Astrocyte of the cerebellum (primary cell): ENCODE data around the gene MRTO4.

Source experiments
- DNase-seq: peaks from one replicate; pipeline ENCODE4 v3.0.0-alpha.2; 2011; ENCODE audit warnings: low read depth
- H3K4me3 ChIP-seq: 2 replicates; pipeline ENCODE4 v1.5.1; 2011; ENCODE audit warnings: mild to moderate bottlenecking, low read depth, low read length, moderate library complexity
- CTCF ChIP-seq: IDR thresholded peaks from 2 replicates; pipeline ENCODE4 v1.5.1; 2012; ENCODE audit warnings: low read length, low read depth, moderate library complexity, mild to moderate bottlenecking; ENCODE audit errors: missing control alignments
- in situ Hi-C: cut with HindIII; loops from 2 replicates; pipeline ENCODE4 v1.10.0; 2017; ENCODE audit warnings: low sequenced_read_pairs

MRTO4 gene

GRCh38 chr1:19306941-19307340 lies 55.3 kb downstream of the MRTO4 start:
- H3K4me3 ChIP-seq = no peak overlapping the region
- no peak for DNase-seq
- in situ Hi-C loops = no loop called here
- TF ChIP-seq CTCF = no peak

- DNase-seq = no peak
- TF ChIP-seq CTCF = no peak
- no peak overlapping the region for H3K4me3 ChIP-seq
- in situ Hi-C loops = no loop called here
Observed at GRCh38 chr1:19307794-19308508, 56.3 kb downstream of the MRTO4 start.

GRCh38 chr1:19308509-19308907 lies 56.9 kb downstream of the MRTO4 start:
- TF ChIP-seq CTCF = no peak
- in situ Hi-C loops = no loop called here
- H3K4me3 ChIP-seq = no peak overlapping the region
- DNase-seq = no peak

- in situ Hi-C loops = no loop called here
- H3K4me3 ChIP-seq = no peak overlapping the region
- TF ChIP-seq CTCF = no peak
- DNase-seq = peak; percentile 36
Observed at GRCh38 chr1:19309123-19309813, 57.7 kb downstream of the MRTO4 start.
